AML-193 (cell line): ENCODE measurements around the gene NSUN7.
"Not testable (repeated sequence)": the region's sequence is repeated elsewhere in the genome, so short reads cannot be mapped to it uniquely, and the experiment has no call there.

Experiments
- DNase-seq, 2 experiments: peaks; one replicate each; lab custom pipeline; 2025; lab: John Stamatoyannopoulos, UW

The NSUN7 gene

DNA sequence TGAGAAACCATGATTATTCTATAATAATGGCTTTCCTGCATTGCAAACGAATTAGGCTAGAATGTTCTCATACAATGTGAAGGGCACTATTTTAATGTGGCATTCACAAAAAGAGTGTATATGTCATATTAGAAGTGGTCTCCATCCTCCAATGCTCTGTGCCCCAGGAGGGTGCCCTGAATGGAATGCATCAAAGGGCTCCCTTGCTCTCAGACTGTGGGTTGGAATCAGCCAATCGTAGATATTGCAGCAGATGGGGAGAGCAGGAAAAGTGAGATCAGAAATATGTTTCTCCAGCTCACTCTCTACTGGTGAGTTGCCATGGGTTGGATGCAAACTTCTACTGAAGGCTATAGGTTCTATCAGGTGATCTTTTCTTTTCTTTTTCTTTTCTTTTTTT is 11.9 kb upstream of the NSUN7 start:
- no peak for DNase-seq

GRCh38 chr4:40739347-40739746 is 10.4 kb upstream of the NSUN7 start:
- DNase-seq = no peak

DNA sequence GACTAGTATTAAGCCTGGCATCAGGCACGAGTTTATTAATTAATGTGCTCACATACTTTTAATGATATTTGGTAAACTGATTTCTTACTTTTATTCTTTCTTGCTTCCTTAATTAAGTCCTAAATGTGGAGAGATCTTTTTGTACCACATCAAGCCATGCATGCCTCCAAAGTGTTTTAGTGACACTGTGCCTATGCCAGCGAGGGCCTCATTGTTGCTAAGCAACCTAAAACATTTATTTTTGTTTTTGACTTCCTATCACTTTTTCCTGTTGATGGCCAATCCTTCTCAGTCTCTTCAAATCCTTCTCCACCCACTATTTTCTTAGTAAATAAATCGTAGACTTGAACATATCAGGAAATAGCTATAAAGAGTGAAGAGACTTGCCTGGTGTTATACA is 5.5 kb upstream of the NSUN7 start:
- DNase-seq = no peak

DNA sequence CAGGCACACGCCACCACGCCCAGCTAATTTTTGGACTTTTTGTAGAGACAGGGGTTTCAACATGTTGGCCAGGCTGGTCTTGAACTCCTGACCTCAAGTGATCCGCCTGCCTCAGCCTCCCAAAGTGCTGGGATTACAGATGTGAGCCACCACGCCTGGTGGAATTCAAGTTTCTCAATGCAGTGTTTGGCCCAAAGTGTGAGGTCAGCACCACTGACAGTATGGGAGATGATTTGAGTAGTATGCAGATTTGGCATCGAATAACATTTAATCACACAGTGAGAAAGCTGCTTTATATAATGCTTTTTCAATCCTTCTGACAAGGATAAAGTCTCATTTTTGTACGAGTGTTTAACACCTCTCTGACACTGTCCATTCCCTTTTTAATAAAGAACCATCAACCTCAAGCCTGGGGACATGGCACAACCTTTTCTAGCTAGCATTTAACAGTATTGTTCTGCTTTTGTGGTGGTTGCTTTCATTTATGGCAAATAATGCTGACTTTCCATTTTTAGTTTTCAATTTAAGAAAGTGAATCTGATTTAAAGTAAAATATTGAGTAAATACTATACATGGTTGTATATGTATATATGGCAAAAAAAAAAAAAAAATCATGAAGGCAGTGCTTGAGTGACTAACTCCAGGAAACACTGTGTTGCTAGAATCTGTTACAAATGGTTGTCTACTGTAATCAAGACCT is 4.3 kb upstream of the NSUN7 start:
- no peak for DNase-seq

- DNase-seq = no peak
Observed at GRCh38 chr4:40747207-40747835, 2.4 kb upstream of the NSUN7 start.

- no peak for DNase-seq
Observed at GRCh38 chr4:40750461-40751258, 905 bp downstream of the NSUN7 start.

- no peak for DNase-seq
Observed at GRCh38 chr4:40755616-40756015, 5.9 kb downstream of the NSUN7 start.

DNA sequence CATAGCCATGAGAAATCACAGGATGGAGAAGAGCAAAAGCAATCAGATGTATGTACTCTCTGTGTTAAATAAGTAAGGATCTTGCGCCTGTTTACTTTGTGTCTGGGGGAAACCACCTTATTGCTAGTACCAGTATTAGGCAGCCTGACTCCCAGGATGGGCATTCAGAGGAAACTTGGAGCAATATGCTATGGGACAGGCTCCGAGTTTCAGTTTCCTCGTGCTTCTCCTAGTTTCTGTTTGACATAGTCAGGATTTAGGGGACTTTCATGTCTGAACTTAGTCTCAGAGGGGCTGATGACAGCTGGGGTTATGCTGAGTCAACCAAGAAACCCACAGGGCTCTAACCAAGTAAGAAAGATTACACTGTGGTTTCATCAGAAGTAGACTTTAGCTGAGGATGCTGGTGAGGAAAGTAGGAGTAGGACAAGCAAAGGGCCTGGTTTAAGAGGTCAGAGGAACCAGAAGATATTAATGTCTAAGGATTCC is 13.5 kb downstream of the NSUN7 start:
- no peak for DNase-seq

DNA sequence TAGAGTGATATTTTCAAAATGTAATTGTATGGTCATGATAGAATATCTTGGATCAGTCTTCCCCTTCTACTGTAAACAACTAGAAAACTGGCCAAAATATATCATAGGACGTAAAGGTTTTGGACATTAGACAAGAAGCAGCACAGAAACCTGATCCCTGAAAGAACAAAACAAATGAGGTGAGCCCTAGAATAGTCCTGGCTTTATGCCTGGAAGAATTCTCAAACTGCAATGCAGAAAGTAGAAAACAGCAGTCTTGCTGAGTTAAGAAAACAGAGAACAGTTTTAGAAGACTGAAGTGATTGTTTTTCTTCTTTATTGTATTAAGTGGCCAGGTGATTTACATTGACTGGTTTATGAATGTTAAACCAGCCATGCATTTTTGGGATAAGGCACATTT is 19.5 kb downstream of the NSUN7 start:
- DNase-seq = no peak

DNA sequence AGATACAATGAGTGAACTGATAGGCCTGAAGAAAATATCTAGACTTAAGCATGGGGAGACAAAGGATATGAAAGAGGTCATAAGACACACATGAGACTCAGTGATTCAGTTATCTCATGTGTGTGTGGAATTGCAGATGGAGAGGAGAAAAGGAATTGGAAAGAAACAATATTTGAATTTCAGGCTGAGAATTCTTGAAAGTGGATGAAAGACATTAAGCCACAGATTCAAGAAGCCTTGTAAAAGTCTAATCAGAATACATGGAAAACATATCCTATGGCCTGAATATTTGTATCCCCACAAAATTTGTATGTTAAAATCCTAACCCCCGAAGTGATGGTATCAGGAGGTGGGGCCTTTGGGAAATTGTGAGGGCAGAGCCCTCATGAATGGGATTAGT is 28.3 kb downstream of the NSUN7 start:
- DNase-seq = no peak

DNA sequence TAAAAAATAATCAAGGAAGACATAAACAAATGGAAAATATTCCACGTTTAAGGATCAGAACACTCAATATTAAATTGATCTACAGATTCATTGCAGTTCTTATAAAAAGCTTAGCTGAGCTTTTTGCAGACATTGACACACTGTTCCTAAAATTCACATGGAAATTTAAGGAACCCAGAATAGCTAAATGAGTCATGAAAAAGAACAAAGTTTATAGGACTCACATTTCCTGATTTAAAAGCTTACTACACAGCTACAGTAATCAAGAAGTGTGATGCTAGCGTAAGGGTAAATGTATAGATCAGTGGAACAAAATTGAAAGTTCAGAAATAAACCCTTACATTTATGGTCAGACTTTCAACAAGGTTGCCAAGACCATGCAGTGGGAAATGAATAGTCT is 33.1 kb downstream of the NSUN7 start:
- no peak for DNase-seq

GRCh38 chr4:40785727-40786126 is 36.0 kb downstream of the NSUN7 start:
- DNase-seq = no peak

- no peak for DNase-seq
Observed at GRCh38 chr4:40788331-40788730, 38.6 kb downstream of the NSUN7 start.

- peak; percentile 25 to 26 for DNase-seq
Observed at GRCh38 chr4:40789031-40789430, 39.3 kb downstream of the NSUN7 start.

DNA sequence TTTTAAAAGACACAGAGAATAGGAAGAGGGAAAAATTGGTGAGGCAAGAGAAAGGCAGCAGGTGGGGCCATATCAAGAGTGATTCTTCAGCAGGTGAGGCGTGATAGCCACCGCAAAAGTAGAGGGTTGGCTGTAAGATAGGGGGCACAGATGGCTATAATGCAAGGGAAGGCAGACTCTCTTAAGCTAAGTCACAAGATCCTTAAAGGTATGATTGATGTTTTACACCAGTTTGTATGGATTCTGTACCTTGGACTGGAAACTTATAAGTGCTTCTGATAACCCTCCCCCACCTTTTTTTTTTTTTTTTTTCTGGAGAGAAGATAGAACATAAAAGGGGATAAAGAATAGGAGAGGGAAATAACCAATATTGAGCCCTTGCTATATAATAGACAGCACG is 40.0 kb downstream of the NSUN7 start:
- no peak for DNase-seq

GRCh38 chr4:40800064-40800463 is 50.3 kb downstream of the NSUN7 start:
- no peak for DNase-seq

DNA sequence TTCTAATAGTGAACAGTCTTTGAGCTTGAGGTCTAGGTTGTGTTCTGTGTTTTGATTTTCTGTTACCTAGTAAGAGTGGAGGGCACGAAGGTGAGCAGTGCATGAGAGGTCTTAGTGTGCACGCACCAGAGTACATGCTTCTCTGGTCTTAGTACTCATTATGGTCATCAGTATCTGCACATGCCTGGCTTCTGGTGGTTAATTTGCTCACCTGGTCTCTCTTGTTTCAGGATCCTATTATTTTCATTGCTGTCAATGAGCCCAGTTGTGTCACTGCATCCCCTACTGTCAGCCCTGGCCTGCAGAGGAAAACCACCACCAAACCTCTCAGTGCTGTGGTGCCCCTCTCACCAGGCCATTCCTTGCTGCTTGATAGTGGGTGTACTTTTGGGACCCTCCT is 54.8 kb downstream of the NSUN7 start:
- DNase-seq = no peak

- DNase-seq = no peak
Observed at GRCh38 chr4:40808926-40809457, 59.2 kb downstream of the NSUN7 start.

- DNase-seq = peak; percentile 14 to 34
Observed at GRCh38 chr4:40811956-40812355, 62.2 kb downstream of the NSUN7 start.

DNA sequence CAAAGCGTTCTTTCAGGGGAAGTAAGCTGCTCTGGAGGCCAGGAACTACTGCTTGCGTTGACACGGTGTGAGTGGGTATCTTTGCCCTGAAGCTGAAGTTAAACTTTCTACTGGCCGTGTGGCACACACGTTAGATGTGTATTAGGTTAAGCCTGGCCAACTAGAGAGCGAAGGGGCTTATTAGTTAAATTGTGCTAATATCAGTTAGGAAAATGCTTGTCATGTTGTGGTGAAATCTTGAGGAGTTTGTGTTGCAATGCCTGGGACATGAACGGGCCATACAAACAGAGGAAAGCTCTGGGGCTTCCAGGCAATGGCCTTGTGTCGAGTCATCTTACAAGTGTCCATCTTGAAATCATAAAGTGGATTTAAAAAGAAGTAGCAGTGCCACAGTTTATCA is 62.6 kb downstream of the NSUN7 start:
- peak; percentile 51 to 59 for DNase-seq

- no peak for DNase-seq
Observed at GRCh38 chr4:40812856-40813255, 63.1 kb downstream of the NSUN7 start.

DNA sequence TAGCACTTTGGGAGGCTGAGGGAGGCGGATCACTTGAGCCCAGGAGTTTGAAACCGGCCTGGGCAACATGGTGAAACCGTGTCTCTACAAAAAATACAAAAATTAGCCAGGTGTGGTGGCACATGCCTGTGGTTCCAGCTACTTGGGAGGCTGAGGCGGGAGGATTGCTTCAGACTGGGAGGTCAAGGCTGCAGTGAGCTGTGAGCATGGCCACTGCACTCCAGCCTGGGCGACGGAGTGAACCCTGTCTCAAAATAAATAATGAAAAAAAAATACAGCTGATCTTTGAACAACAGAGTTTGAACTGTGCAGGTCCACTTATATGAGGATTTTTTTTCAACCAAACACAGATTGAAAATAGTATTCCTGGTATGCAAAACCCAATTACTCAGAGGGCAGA is 67.4 kb downstream of the NSUN7 start:
- DNase-seq = not testable (repeated sequence)

DNA sequence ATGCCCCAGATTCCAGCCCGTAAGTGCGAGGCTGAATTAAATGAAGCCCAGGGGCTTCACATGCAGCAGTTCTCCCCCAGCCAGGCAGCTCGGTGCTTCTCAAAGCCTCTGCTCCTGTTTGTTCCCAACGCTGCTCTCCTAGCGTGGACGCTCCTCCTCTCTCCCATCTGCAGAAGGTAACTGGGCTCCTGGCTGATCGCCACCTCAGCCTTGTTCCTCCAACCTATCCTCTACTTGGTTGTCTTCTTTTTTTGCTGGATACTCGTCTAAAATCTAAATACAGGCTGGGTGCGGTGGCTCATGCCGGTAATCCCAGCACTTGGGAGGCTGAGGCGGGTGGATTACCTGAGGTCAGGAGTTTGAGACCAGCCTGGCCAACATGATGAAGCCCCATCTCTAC is 70.3 kb downstream of the NSUN7 start:
- DNase-seq = no peak
